ENCODE measurements around the gene TJP1.

GRCh38 chr15:29695489-29696167 lies 126.6 kb downstream of the TJP1 start:
- TF ChIP-seq NFRKB (IDR thresholded peaks at IDR 0.05; ENCODE audit: low read depth) (no peak), SAP30 (IDR thresholded peaks at IDR 0.05; ENCODE audit: borderline replicate concordance, insufficient read depth, low read depth, low read length, poor library complexity, severe bottlenecking) (no peak), AFF1 (IDR thresholded peaks at IDR 0.05; ENCODE audit: low read depth in 1 of 2, partially characterized antibody in 2 of 2) (no peak), ZNF785 (CRISPR knock-in tag; IDR thresholded peaks at IDR 0.05) (no peak), FOXK1 (CRISPR knock-in tag; IDR thresholded peaks at IDR 0.05; ENCODE audit: borderline replicate concordance) (no peak), SNIP1 (IDR thresholded peaks at IDR 0.05; ENCODE audit: low read depth) (no peak), ZNF224 (CRISPR knock-in tag; IDR thresholded peaks at IDR 0.05) (no peak), DDX20 (tag; IDR thresholded peaks at IDR 0.05; ENCODE audit: low read depth) (no peak), SREBF2 (CRISPR knock-in tag; IDR thresholded peaks at IDR 0.05) (no peak), KDM1A (IDR thresholded peaks at IDR 0.05) (no peak), CTCF (IDR thresholded peaks at IDR 0.05 in 2 of 3, conservative IDR thresholded peaks at IDR 0.05 in 1 of 3; ENCODE audit: insufficient read depth in 2 of 3, low read depth in 1 of 3, low read length in 3 of 3) (peak; percentile 52 to 56 (median 53)), ZNF384 (IDR thresholded peaks at IDR 0.05; ENCODE audit: low read depth, low read length) (no peak), XRCC5 (IDR thresholded peaks at IDR 0.05; ENCODE audit: low read depth, low read length) (no peak)
- TF ChIP-seq, protein P1, sequence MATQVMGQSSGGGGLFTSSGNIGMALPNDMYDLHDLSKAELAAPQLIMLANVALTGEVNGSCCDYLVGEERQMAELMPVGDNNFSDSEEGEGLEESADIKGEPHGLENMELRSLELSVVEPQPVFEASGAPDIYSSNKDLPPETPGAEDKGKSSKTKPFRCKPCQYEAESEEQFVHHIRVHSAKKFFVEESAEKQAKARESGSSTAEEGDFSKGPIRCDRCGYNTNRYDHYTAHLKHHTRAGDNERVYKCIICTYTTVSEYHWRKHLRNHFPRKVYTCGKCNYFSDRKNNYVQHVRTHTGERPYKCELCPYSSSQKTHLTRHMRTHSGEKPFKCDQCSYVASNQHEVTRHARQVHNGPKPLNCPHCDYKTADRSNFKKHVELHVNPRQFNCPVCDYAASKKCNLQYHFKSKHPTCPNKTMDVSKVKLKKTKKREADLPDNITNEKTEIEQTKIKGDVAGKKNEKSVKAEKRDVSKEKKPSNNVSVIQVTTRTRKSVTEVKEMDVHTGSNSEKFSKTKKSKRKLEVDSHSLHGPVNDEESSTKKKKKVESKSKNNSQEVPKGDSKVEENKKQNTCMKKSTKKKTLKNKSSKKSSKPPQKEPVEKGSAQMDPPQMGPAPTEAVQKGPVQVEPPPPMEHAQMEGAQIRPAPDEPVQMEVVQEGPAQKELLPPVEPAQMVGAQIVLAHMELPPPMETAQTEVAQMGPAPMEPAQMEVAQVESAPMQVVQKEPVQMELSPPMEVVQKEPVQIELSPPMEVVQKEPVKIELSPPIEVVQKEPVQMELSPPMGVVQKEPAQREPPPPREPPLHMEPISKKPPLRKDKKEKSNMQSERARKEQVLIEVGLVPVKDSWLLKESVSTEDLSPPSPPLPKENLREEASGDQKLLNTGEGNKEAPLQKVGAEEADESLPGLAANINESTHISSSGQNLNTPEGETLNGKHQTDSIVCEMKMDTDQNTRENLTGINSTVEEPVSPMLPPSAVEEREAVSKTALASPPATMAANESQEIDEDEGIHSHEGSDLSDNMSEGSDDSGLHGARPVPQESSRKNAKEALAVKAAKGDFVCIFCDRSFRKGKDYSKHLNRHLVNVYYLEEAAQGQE (IDR thresholded peaks at IDR 0.05; ENCODE audit: borderline replicate concordance) = peak; percentile 55; the same call in 1 of the 2 replicates
- TF ChIP-seq, protein P1 (CRISPR knock-in tag; IDR thresholded peaks at IDR 0.05; ENCODE audit: low read depth) = no peak
